ENCODE data around the gene MRPS31. TPM values are rescaled to one million over a fixed set of nuclear protein-coding genes. Genes with fewer than 3 reads are reported as not detected.

The MRPS31 gene
- total RNA-seq, 1 donor from 2014 or later, result 15.1 TPM

DNA sequence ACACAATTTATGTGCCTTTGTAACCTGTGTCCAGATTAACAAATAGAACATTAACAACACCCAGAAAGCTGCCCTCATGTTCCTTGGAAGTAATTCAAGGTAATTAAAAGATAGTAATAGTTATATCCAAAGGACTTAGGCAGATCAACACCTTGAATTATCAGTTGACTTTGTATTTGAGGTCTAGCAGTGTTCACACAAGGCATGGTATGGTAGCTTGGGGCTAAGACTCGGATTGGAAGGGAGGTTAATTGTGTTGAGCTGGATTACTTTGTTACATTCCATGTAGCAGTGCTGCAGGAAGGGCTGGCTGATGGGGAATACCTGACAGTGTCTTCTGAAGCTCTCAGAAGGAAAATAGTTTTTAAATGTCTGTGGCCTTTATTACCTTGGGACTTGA lies 35.3 kb upstream of the MRPS31 start:
- H3K4me1 ChIP-seq (ENCODE audit: insufficient read depth, low read length), result no peaks in the 10 kb centered on the region
- H3K36me3 ChIP-seq (ENCODE audit: insufficient read depth, low read length), result peaks cover 27% of the 10 kb centered on the region
- no peaks in the 10 kb centered on the region for H3K27me3 ChIP-seq (ENCODE audit: insufficient read depth, low read length)
- Mint-ChIP-seq H3K4me1 (ENCODE audit: low read depth, unreplicated experiment) (no peaks in the 10 kb centered on the region), H3K36me3 (ENCODE audit: low read depth, unreplicated experiment) (peaks cover 19% of the 10 kb centered on the region), H3K4me3 (ENCODE audit: unreplicated experiment) (no peak overlapping the region), H3K27me3 (ENCODE audit: low read depth, unreplicated experiment) (no peaks in the 10 kb centered on the region), H3K9me3 (ENCODE audit: unreplicated experiment) (no peaks in the 10 kb centered on the region), H3K27ac (ENCODE audit: unreplicated experiment) (no peak overlapping the region)
- no peaks in the 10 kb centered on the region for H3K9me3 ChIP-seq (ENCODE audit: insufficient read depth, low read depth, low read length)
- no peak overlapping the region for H3K9ac ChIP-seq (ENCODE audit: low read length)
- no peaks in the 10 kb centered on the region for H4K20me1 ChIP-seq (ENCODE audit: insufficient read depth, low read length)
- FAIRE-seq (no peak), DNase-seq (ENCODE audit: low read depth) (no peak)
- no peaks in the 10 kb centered on the region for H3K79me2 ChIP-seq (ENCODE audit: insufficient read depth, low read length)
- no peak for TF ChIP-seq EZH2 (IDR thresholded peaks at IDR 0.05; ENCODE audit: insufficient read depth, low read length)
- TF ChIP-seq, protein P1, sequence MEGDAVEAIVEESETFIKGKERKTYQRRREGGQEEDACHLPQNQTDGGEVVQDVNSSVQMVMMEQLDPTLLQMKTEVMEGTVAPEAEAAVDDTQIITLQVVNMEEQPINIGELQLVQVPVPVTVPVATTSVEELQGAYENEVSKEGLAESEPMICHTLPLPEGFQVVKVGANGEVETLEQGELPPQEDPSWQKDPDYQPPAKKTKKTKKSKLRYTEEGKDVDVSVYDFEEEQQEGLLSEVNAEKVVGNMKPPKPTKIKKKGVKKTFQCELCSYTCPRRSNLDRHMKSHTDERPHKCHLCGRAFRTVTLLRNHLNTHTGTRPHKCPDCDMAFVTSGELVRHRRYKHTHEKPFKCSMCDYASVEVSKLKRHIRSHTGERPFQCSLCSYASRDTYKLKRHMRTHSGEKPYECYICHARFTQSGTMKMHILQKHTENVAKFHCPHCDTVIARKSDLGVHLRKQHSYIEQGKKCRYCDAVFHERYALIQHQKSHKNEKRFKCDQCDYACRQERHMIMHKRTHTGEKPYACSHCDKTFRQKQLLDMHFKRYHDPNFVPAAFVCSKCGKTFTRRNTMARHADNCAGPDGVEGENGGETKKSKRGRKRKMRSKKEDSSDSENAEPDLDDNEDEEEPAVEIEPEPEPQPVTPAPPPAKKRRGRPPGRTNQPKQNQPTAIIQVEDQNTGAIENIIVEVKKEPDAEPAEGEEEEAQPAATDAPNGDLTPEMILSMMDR (IDR thresholded peaks at IDR 0.05; ENCODE audit: insufficient read depth, low read depth, low read length), result no peak
- no peak overlapping the region for H3K4me3 ChIP-seq (ENCODE audit: insufficient read depth, low read depth, low read length)
- H2AFZ ChIP-seq (ENCODE audit: low read depth, low read length), result no peak overlapping the region
- no peak overlapping the region for H3K4me2 ChIP-seq (ENCODE audit: low read length)
- no peak overlapping the region for H3K27ac ChIP-seq (ENCODE audit: low read depth, low read length)

DNA sequence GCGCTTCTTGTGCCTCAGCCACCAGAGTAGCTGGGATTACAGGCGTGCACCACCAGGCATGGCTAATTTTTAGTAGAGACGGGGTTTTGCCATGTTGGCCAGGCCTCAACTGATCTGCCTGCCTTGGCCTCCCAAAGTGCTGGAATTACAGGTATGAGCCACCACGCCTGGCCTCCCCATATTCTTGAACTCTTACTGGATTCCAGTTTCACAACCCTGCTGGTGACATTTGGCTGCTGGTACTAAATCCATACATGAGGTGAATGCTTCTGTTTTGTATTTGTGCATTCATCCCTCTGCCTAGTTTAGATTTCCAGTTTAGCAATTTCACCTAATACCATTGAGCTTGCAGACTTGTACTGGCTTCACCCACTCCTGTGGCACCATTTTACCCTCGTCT lies 32.3 kb upstream of the MRPS31 start:
- H3K27me3 ChIP-seq (ENCODE audit: insufficient read depth, low read length), result no peaks in the 10 kb centered on the region
- no peak for DNase-seq (ENCODE audit: low read depth)
- peaks cover 23% of the 10 kb centered on the region for H3K36me3 Mint-ChIP-seq (ENCODE audit: low read depth, unreplicated experiment)

More for the DNA sequence above, 32.3 kb upstream of the MRPS31 start:
- H3K9me3 ChIP-seq (ENCODE audit: insufficient read depth, low read depth, low read length), result no peaks in the 10 kb centered on the region
- H3K36me3 ChIP-seq (ENCODE audit: insufficient read depth, low read length), result peaks cover 27% of the 10 kb centered on the region
- H3K4me3 ChIP-seq (ENCODE audit: insufficient read depth, low read depth, low read length), result no peak overlapping the region
- H3K79me2 ChIP-seq (ENCODE audit: insufficient read depth, low read length), result no peaks in the 10 kb centered on the region
- no peak overlapping the region for H3K9ac ChIP-seq (ENCODE audit: low read length)
- no peaks in the 10 kb centered on the region for H3K4me1 ChIP-seq (ENCODE audit: insufficient read depth, low read length)
- TF ChIP-seq, protein P1 (IDR thresholded peaks at IDR 0.05; ENCODE audit: insufficient read depth, low read depth, low read length), result no peak
- TF ChIP-seq EZH2 (IDR thresholded peaks at IDR 0.05; ENCODE audit: insufficient read depth, low read length), result no peak
- no peaks in the 10 kb centered on the region for H3K9me3 Mint-ChIP-seq (ENCODE audit: unreplicated experiment)
- no peak for FAIRE-seq
- H4K20me1 ChIP-seq (ENCODE audit: insufficient read depth, low read length), result no peaks in the 10 kb centered on the region
- H3K4me3 Mint-ChIP-seq (ENCODE audit: unreplicated experiment), result no peak overlapping the region
- no peaks in the 10 kb centered on the region for H3K4me1 Mint-ChIP-seq (ENCODE audit: low read depth, unreplicated experiment)
- no peak overlapping the region for H3K27ac Mint-ChIP-seq (ENCODE audit: unreplicated experiment)
- no peaks in the 10 kb centered on the region for H3K27me3 Mint-ChIP-seq (ENCODE audit: low read depth, unreplicated experiment)
- H3K27ac ChIP-seq (ENCODE audit: low read depth, low read length), result no peak overlapping the region
- H3K4me2 ChIP-seq (ENCODE audit: low read length), result no peak overlapping the region
- H2AFZ ChIP-seq (ENCODE audit: low read depth, low read length), result no peak overlapping the region

Data from astrocyte (in vitro differentiated cells and primary cell).